ENCODE results near the gene FARSA. TPM values are rescaled to one million over a fixed set of nuclear protein-coding genes. Genes with fewer than 3 reads are reported as not detected.
"Not testable (repeated sequence)": the region's sequence is repeated elsewhere in the genome, so short reads cannot be mapped to it uniquely, and the experiment has no call there.

The FARSA gene
- total RNA-seq, 3 donors from 2014 or later, result 44.1 to 54.0 (median 48.1) TPM

DNA sequence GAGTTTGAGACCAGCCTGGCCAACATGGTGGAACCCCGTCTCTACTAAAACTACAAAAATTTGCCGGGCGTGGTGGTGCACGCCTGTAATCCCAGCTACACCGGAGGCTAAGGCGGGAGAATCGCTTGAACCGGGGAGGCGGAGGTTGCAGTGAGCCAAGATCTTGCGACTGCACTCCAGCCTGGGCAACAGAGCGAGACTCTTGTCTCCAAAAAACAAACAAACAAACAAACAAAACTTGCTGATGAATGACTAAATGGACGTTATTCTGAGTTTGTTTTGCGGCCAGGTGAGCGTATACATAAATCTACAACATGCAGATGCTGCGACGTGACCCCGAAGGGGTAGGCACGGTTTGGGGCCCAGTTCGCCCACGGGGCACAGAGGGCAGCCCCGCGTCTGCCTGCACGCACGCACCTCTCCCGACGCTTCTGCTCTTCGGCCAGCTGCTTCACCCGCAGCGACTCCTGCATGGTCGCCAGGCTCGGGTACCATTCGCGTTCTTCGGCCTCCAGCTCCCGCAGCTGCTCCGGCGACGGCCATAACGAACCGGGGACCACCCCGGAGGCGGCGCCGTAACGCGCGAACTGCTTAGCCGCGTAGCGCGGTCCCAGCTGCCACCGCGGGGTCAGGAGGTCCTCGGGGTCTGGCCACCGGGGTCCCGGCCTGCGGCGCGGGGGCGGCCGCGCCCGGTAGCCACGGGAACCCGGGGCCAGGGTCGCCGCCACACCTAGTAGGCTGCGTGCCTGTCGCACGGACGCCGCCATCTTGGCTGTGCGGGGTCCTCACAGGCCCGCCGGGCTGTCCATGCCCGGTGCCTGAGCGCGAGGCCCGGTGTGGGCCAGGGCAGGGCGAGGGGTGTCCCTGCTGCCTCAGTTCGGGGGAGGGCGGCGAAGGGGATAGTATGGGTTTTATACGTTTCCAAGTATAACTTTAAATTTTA, 23.2 kb upstream of the FARSA start, which contains the start of gene GADD45GIP1:
GADD45GIP1 (minus strand) TSS at position 778 of the 943 bp plus-strand sequence; CDS start at position 767, 11 bp downstream.
- peak; percentile 84 to 92 (median 88) for DNase-seq
- TF ChIP-seq, protein P1, sequence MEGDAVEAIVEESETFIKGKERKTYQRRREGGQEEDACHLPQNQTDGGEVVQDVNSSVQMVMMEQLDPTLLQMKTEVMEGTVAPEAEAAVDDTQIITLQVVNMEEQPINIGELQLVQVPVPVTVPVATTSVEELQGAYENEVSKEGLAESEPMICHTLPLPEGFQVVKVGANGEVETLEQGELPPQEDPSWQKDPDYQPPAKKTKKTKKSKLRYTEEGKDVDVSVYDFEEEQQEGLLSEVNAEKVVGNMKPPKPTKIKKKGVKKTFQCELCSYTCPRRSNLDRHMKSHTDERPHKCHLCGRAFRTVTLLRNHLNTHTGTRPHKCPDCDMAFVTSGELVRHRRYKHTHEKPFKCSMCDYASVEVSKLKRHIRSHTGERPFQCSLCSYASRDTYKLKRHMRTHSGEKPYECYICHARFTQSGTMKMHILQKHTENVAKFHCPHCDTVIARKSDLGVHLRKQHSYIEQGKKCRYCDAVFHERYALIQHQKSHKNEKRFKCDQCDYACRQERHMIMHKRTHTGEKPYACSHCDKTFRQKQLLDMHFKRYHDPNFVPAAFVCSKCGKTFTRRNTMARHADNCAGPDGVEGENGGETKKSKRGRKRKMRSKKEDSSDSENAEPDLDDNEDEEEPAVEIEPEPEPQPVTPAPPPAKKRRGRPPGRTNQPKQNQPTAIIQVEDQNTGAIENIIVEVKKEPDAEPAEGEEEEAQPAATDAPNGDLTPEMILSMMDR (IDR thresholded peaks at IDR 0.05), result no peak
- intact Hi-C loops (cut with DNase I, micrococcal nuclease), result no loop called here
- no peaks in the 10 kb centered on the region for H3K36me3 ChIP-seq (ENCODE audit: low read depth)
- peaks cover 30% of the 10 kb centered on the region for H3K4me1 ChIP-seq (ENCODE audit: low read depth)
- peak within 1 kb of the TSS; percentile 81 for H3K4me3 ChIP-seq
- ATAC-seq, result peak; percentile 96
- no peaks in the 10 kb centered on the region for H3K9me3 ChIP-seq

DNA sequence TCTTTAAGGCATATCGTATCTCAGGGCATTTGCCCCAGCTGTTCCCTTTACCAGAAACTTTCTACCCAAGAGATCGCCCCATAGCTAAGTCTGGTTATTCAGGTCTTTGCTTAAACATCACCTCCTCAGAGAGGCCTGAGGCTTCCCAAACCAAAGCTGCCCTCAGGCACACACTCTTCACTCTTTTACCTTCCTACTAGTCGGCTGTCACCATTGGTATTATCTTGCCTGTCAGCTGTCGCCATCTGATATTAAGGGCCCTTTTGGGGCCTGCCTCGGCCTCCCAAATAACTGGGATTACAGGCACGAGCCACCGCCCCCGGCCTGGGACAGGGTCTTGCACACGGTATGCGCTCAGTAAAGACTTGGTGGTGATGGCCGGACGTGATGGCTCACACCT, 22.5 kb upstream of the FARSA start:
- no peaks in the 10 kb centered on the region for H3K9me3 ChIP-seq
- no peak for ATAC-seq
- H3K36me3 ChIP-seq (ENCODE audit: low read depth), result no peaks in the 10 kb centered on the region
- TF ChIP-seq, protein P1 (IDR thresholded peaks at IDR 0.05), result no peak
- intact Hi-C loops (cut with DNase I, micrococcal nuclease), result no loop called here
- H3K4me1 ChIP-seq (ENCODE audit: low read depth), result peaks cover 30% of the 10 kb centered on the region
- DNase-seq, result no peak
- H3K4me3 ChIP-seq, result no peak overlapping the region

DNA sequence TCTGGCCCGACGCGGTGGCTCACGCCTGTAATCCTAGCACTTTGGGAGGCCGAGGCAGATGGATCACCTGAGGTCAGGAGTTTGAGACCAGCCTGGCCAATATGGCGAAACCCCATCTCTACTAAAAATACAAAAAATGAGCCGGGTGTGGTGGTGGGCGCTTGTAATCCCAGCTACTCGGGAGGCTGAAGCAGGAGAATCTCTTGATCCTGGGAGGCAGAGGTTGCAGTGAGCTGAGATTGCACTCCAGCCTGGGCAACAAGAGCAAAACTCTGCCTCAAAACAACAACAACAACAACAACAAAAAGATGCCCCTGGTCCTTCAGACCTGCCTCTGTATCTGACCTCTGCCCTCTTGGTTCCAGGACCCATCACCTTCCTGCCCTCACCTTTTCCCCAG, 22.1 kb upstream of the FARSA start:
- not testable (repeated sequence) for ATAC-seq, H3K9me3 ChIP-seq
- peaks cover 30% of the 10 kb centered on the region for H3K4me1 ChIP-seq (ENCODE audit: low read depth)

DNA sequence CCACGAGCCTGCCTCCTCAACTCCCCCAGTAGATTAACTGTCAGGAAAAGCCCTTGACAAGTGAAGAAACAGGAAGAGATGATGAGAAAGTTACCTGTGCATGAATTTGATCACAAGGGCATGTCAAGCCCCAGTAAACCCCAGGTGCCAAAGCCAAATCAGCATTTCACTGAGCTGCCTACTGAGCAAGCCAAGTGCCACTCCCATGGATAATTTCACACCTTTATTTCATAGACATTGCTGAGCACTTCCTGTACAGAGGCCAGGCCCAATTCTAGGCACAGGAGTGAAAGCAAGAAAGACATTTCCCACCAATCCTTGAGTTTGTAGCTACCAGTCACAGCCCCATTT, 21.1 kb upstream of the FARSA start:
- ATAC-seq, result peak; percentile 63
- no peak for DNase-seq
- no peaks in the 10 kb centered on the region for H3K36me3 ChIP-seq (ENCODE audit: low read depth)

More for the DNA sequence above, 22.1 kb upstream of the FARSA start:
- intact Hi-C loops (cut with DNase I, micrococcal nuclease); DNase-seq; H3K36me3 ChIP-seq (ENCODE audit: low read depth); H3K4me3 ChIP-seq: not testable (repeated sequence)

DNA sequence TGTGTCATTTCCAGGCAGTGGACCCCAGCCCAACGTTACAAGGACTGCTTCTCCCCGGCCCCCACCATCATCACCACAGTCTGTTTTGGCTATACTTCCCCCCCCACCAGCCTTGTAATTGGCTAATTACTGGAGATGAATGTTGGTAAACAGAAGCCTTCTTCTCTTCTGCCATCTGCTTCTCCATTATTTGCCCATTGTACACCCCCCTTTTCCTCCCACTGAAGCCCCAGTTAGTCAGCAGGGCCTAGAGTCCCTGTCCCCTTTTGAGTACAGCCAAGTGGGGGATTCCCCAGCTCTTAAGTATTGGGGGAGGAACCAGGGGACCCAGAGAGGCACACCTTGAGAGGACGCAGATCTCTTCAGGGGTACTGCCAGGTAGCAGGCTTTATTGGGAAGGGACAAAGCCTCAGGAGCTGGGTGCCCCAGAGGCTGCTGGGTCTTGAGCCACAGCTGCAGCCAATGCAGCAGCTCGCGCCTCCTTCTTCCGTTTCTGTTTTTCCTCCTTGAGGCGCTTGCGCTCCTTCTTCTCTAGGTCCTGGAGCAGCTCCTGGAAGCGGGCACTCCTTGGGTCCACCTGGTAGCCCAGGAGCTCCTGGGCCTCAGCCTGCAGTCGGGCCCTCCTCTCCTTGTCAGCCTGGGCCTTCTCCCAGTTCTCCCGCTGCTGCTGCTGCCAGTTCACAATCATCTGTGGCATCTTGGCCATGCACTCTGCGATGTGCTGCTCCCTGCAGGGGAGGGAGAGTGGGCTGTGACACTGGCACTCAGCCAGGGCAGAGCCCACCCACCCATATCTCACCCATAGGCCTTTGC, 20.5 kb upstream of the FARSA start:
- H3K36me3 ChIP-seq (ENCODE audit: low read depth), result no peaks in the 10 kb centered on the region
- no peak overlapping the region for H3K4me3 ChIP-seq
- intact Hi-C loops (cut with DNase I, micrococcal nuclease), result no loop called here
- no peak for ATAC-seq
- DNase-seq, result no peak
- TF ChIP-seq, protein P1 (IDR thresholded peaks at IDR 0.05), result no peak
- peaks cover 30% of the 10 kb centered on the region for H3K4me1 ChIP-seq (ENCODE audit: low read depth)
- H3K9me3 ChIP-seq, result no peaks in the 10 kb centered on the region

More for the DNA sequence above, 21.1 kb upstream of the FARSA start:
- TF ChIP-seq, protein P1 (IDR thresholded peaks at IDR 0.05), result no peak
- no peaks in the 10 kb centered on the region for H3K9me3 ChIP-seq
- peaks cover 30% of the 10 kb centered on the region for H3K4me1 ChIP-seq (ENCODE audit: low read depth)
- intact Hi-C loops (cut with DNase I, micrococcal nuclease), result no loop called here
- H3K4me3 ChIP-seq, result no peak overlapping the region

Measured in mucosa of descending colon (tissue), 3 donors.